Panc1 (cell line): ENCODE results near the gene TBX1. TPM values are rescaled to one million over a fixed set of nuclear protein-coding genes. Genes with fewer than 3 reads are reported as not detected.

Experiments
- ATAC-seq: fragments of 200-7000 bp; cut with Tn5 transposase; 2 replicates; pipeline ENCODE4 v1.9.1; 2020; ENCODE audit warnings: mild to moderate bottlenecking, moderate library complexity
- BruUV-seq: library from RNA; stranded (reverse); fragments of 400-500 nt; replicated peaks from 2 replicates; lab custom pipeline; 2021; lab: Mats Ljungman, UMichigan
- CTCF ChIA-PET: fragments of 300-600 bp; sonication (Branson Sonifier 250); formaldehyde crosslinking; loops from one replicate; lab custom pipeline; 2022; ENCODE audit warnings: antibody characterized with exemption; lab: Charles Lee
- POLR2A ChIA-PET: fragments of 300-600 bp; sonication (Branson Sonifier 250); formaldehyde crosslinking; loops from one replicate; lab custom pipeline; 2022; ENCODE audit warnings: antibody characterized with exemption; lab: Charles Lee
- DNase-seq: peaks from one replicate; pipeline ENCODE4 v3.0.0-alpha.2; 2010; ENCODE audit warnings: low read depth, low spot score
- H3K27ac ChIP-seq: 2 replicates; pipeline ENCODE4 v1.5.1; 2011; ENCODE audit warnings: mild to moderate bottlenecking, low read length, inconsistent platforms
- H3K27me3 ChIP-seq: fragments of 200-500 bp; sonication (Bioruptor generic); 2 replicates; pipeline ENCODE4 v1.6.0; 2014; ENCODE audit warnings: low read length, inconsistent platforms; ENCODE audit not compliant: control insufficient read depth, insufficient read depth
- H3K36me3 ChIP-seq: fragments of 200-500 bp; sonication (Bioruptor generic); 2 replicates; pipeline ENCODE4 v1.5.1; 2014; ENCODE audit warnings: inconsistent platforms, mild to moderate bottlenecking, low read length, moderate library complexity; ENCODE audit not compliant: control insufficient read depth, insufficient read depth
- H3K4me1 ChIP-seq: 2 replicates; pipeline ENCODE4 v1.5.1; 2011; ENCODE audit warnings: inconsistent platforms, mild to moderate bottlenecking, low read length, moderate library complexity; ENCODE audit not compliant: control insufficient read depth, insufficient read depth
- H3K4me3 ChIP-seq, 2 experiments: 2 replicates each; pipeline ENCODE4 v1.5.1; 2011 to 2012; ENCODE audit warnings: low read depth in 2 of 2, low read length in 2 of 2, mild to moderate bottlenecking in 2 of 2, inconsistent platforms in 1 of 2, moderate library complexity in 1 of 2
- H3K9me3 ChIP-seq: fragments of 200-500 bp; sonication (Bioruptor generic); 2 replicates; pipeline ENCODE4 v1.5.1; 2014; ENCODE audit warnings: low read depth, mild to moderate bottlenecking, inconsistent platforms, low read length, moderate library complexity; ENCODE audit not compliant: control insufficient read depth, insufficient read depth
- CTCF ChIP-seq: fragments of 450-650 bp; IDR thresholded peaks from 2 replicates; pipeline ENCODE4 v1.5.1; 2017; ENCODE audit warnings: mild to moderate bottlenecking
- POLR2AphosphoS5 ChIP-seq: IDR thresholded peaks from 2 replicates; pipeline ENCODE4 v1.6.1; 2012; ENCODE audit warnings: mild to moderate bottlenecking, low read depth, low read length, moderate library complexity
- SIN3A ChIP-seq: IDR thresholded peaks from 2 replicates; pipeline ENCODE4 v1.6.1; 2012; ENCODE audit warnings: low read depth, mild to moderate bottlenecking, low read length, moderate library complexity, borderline replicate concordance; ENCODE audit not compliant: insufficient read depth
- TCF7L2 ChIP-seq: IDR thresholded peaks from 2 replicates; pipeline ENCODE4 v1.6.1; 2011; ENCODE audit warnings: mild to moderate bottlenecking, low read depth, low read length, inconsistent platforms
- in situ Hi-C: cut with HindIII; loops from 2 replicates; pipeline ENCODE4 v1.10.0; 2016; ENCODE audit warnings: low sequenced_read_pairs, low pct_unique_long_range_greater_than_20kb
- intact Hi-C: fragments of 100-400 bp; cut with micrococcal nuclease; formaldehyde crosslinking; loops from one replicate; pipeline ENCODE4 v1.10.0; 2022; ENCODE audit not compliant: unreplicated experiment
- total RNA-seq: library from RNA; stranded (reverse); gene quantifications from one replicate; pipeline ENCODE4 v1.2.1, GENCODE V29; 2021; ENCODE audit not compliant: unreplicated experiment
- TF ChIP-seq, protein P1 (sequence below), 2 experiments: IDR thresholded peaks; 2 replicates each; pipeline ENCODE4 v1.6.1; 2011 to 2012; ENCODE audit warnings: low read depth in 2 of 2, control low read depth in 1 of 2, low read length in 1 of 2, mild to moderate bottlenecking in 1 of 2, moderate library complexity in 1 of 2; ENCODE audit not compliant: insufficient read depth in 1 of 2

Gene TBX1
- total RNA-seq, 1 experiment from 2014 or later, result 91.7 TPM

DNA sequence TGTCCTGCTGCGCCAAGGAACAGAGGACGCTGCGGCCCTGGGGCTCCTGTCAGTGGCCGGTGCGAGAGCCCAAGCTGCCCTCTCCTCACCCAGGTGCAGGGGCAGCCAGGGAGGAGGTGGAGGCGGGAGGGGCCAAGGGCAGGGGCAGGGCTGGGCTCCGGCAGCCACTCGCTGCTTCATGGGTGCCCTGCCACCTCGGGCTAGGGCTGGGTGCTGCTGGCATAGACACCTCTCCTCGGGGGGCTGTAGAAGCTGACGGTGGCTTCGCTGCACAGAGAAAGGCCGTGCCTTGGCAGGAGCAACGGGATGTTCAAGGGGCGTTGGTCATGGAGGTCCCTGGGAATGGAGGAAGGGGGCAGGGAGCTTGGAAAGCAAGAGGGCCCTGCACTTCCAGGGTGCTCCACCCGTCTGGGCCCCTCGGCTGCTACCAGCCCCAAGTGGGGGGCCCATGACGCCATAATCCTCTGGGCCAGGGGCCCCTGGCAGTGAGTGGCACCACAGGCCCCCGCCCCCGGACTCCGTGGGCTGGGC lies 1.6 kb upstream of the TBX1 start:
- ChIA-PET CTCF (interaction anchor here (0.7 kb wide), 1 partner anchor 16 kb away, joined by 4 read pairs; no protein-coding TSS in a partner anchor), POLR2A (no interaction called here)
- no peak for DNase-seq
- peak overlapping the region; percentile 58 to 71 for H3K4me3 ChIP-seq
- H3K27me3 ChIP-seq, result no peaks in the 10 kb centered on the region
- peaks cover 22% of the 10 kb centered on the region for H3K4me1 ChIP-seq
- no TSS peak for BruUV-seq
- H3K27ac ChIP-seq, result peak overlapping the region; percentile 99
- peak; percentile 65 for ATAC-seq
- H3K9me3 ChIP-seq, result no peaks in the 10 kb centered on the region
- intact Hi-C loops, result no loop called here
- in situ Hi-C loops, result no loop called here
- H3K36me3 ChIP-seq, result no peaks in the 10 kb centered on the region
- TF ChIP-seq SIN3A, result no peak
- no peak for TF ChIP-seq TCF7L2
- TF ChIP-seq POLR2AphosphoS5, result no peak; the same call in 1 of the 2 replicates
- TF ChIP-seq, protein P1, sequence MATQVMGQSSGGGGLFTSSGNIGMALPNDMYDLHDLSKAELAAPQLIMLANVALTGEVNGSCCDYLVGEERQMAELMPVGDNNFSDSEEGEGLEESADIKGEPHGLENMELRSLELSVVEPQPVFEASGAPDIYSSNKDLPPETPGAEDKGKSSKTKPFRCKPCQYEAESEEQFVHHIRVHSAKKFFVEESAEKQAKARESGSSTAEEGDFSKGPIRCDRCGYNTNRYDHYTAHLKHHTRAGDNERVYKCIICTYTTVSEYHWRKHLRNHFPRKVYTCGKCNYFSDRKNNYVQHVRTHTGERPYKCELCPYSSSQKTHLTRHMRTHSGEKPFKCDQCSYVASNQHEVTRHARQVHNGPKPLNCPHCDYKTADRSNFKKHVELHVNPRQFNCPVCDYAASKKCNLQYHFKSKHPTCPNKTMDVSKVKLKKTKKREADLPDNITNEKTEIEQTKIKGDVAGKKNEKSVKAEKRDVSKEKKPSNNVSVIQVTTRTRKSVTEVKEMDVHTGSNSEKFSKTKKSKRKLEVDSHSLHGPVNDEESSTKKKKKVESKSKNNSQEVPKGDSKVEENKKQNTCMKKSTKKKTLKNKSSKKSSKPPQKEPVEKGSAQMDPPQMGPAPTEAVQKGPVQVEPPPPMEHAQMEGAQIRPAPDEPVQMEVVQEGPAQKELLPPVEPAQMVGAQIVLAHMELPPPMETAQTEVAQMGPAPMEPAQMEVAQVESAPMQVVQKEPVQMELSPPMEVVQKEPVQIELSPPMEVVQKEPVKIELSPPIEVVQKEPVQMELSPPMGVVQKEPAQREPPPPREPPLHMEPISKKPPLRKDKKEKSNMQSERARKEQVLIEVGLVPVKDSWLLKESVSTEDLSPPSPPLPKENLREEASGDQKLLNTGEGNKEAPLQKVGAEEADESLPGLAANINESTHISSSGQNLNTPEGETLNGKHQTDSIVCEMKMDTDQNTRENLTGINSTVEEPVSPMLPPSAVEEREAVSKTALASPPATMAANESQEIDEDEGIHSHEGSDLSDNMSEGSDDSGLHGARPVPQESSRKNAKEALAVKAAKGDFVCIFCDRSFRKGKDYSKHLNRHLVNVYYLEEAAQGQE (IDR thresholded peaks at IDR 0.05; ENCODE audit: insufficient read depth in 1 of 2, low read depth in 2 of 2, low read length in 1 of 2), result no peak
- TF ChIP-seq CTCF, result no peak

- in situ Hi-C loops (no loop called here), intact Hi-C loops (no loop called here)
- Histone ChIP-seq H3K36me3 (no peaks in the 10 kb centered on the region), H3K9me3 (no peaks in the 10 kb centered on the region), H3K27ac (peak overlapping the region; percentile 99), H3K4me3 (peak overlapping the region; percentile 58 to 71), H3K4me1 (peaks cover 22% of the 10 kb centered on the region), H3K27me3 (no peaks in the 10 kb centered on the region)
- TF ChIP-seq, protein P1 (IDR thresholded peaks at IDR 0.05; ENCODE audit: insufficient read depth in 1 of 2, low read depth in 2 of 2, low read length in 1 of 2), result no peak
- ChIA-PET CTCF (no interaction called here), POLR2A (no interaction called here)
- BruUV-seq, result no TSS peak
- ATAC-seq (peak; percentile 43), DNase-seq (no peak)
Measured at GRCh38 chr22:19759427-19760057, 1.0 kb upstream of the TBX1 start.
